ENCODE data around the gene OSBPL6. TPM values are rescaled to one million over a fixed set of nuclear protein-coding genes. Genes with fewer than 3 reads are reported as not detected.
"Not testable (repeated sequence)": the region's sequence is repeated elsewhere in the genome, so short reads cannot be mapped to it uniquely, and the experiment has no call there.

Gene OSBPL6
- total RNA-seq, 1 donor from 2014 or later, result 3.4 TPM

DNA sequence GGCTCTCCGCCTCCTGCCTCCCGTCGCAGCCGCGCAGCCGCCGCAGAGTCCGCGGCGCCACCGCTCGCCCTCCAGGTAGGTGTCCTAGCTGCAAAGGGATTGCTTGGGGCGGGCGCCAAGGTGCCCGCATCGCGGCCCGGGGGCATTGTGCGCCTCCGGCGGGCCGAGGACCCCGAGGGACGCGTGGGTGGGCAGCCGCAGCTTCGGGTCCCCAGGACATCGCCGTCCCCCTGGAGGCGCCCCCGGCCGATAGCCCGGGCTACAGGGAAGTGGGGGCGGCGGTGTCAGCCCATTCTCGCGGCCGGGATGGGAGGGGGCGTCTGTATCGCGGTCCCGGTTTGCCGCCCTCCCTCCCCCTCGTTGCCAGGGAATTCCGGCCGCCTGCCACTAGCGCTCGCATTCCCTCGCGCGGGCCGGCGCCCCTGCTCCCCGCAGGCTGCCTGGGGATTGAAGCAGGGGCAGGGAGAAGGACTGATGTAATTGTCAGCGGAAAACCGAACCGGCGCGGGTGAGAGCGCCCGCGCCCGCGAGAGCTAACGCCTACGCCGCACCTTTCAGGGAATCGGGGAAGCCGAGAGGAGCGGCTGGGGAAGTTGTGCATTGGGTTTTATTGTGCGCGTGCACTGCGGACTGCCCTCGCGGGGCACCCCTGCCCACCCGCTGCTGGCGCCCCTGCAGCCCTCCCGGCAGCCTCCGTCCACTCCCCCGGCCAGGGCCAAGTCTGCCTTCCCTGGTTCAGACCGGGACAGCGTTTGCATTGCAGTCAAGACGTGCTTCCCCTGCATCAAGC lies 483 bp downstream of the OSBPL6 start:
- ATAC-seq (peak; percentile 26), DNase-seq (ENCODE audit: missing footprints) (peak; percentile 70)
- intact Hi-C loops (cut with DNase I), result loop anchor here (2.0 to 5.0 kb wide), 3 partner anchors 42 to 78 kb away; no protein-coding TSS in a partner anchor

GRCh38 chr2:178195390-178196166 lies 1.3 kb downstream of the OSBPL6 start:
- DNase-seq (ENCODE audit: missing footprints), result no peak

DNA sequence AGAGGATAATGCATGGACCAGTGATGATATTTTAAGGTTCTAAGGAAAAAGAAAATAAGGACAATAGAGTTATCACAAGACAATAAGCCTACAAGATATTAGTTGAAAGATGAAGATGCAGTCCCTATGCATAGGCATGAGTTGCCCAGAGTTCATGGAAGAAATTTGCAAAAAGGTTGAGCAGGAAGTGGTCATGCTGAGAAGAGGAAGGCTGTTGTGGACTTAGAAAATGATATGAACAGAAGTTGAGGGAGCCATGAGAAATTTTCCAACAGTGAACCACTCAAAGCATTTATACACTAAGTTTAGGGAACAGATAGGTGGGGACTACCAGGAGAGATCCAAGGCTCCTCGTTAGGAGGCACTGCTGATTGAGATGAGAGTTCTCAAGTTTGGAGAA lies 3.5 kb downstream of the OSBPL6 start:
- ATAC-seq (no peak), DNase-seq (ENCODE audit: missing footprints) (no peak)
- intact Hi-C loops (cut with DNase I), result no loop called here

More at GRCh38 chr2:178195390-178196166, 1.3 kb downstream of the OSBPL6 start:
- no peak for ATAC-seq
- intact Hi-C loops (cut with DNase I), result loop anchor here (2.0 kb wide), 1 partner anchor 77 kb away; no protein-coding TSS in a partner anchor

GRCh38 chr2:178198441-178198840 lies 4.1 kb downstream of the OSBPL6 start:
- DNase-seq (ENCODE audit: missing footprints); ATAC-seq; intact Hi-C loops (cut with DNase I): not testable (repeated sequence)

GRCh38 chr2:178199334-178199733 lies 5.0 kb downstream of the OSBPL6 start:
- no peak for DNase-seq (ENCODE audit: missing footprints)
- intact Hi-C loops (cut with DNase I), result no loop called here
- ATAC-seq, result no peak

- no peak for DNase-seq (ENCODE audit: missing footprints)
- intact Hi-C loops (cut with DNase I), result no loop called here
- ATAC-seq, result no peak
These were observed 6.0 kb downstream of the OSBPL6 start for GRCh38 chr2:178200331-178200730.

GRCh38 chr2:178202927-178203326 lies 8.6 kb downstream of the OSBPL6 start:
- intact Hi-C loops (cut with DNase I), result no loop called here
- ATAC-seq (no peak), DNase-seq (ENCODE audit: missing footprints) (no peak)

DNA sequence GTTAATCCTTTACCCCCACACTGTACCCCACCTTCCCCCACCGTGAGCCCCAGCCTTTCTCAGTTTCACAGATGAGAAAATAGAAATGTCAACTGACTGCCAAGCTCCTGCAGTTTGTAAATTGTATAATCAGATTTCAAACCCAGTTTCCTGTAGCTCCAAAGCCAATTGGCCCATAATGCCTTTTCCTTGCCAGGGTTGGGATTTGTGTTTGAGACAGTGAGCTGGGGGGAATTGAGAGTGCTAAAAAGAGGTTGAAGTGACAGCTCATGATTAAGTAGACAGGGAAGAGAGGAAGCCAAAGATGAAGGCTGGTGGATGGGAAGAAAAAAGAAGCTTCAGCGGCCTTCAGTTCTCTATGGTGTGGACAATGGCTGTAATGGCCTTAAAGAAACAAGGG lies 10.7 kb downstream of the OSBPL6 start:
- DNase-seq (ENCODE audit: missing footprints), result no peak
- ATAC-seq, result no peak
- intact Hi-C loops (cut with DNase I), result no loop called here

DNA sequence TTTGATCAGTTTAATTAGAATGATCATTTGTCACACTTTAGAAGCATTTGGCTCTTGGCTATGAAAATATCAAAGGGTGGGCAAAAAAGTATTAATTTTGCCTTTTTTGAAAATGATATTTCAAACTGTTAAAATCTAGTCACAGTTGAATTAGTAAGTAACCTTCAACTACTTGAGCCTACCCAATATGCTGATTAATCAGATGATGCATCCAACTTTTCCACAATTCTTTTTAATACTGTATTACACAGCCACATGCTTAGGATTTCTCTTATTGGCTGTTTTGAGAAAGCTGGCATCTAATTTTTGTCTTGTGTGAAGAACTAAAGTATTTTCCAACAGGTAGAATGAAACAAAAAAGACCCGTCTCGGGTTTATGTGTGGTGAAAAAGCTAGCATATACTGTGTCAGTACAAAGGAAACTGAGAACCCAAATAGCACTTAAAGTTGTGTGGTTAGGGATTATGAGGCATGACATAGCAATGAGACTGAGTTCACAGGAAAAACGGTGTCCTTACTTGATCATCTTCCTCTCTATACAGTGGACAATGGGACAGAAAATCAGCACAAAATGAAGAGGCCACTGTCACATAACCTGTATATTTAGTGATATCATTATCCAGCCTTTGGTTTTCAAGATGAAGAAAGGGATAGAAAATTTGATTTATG lies 11.7 kb downstream of the OSBPL6 start:
- ATAC-seq, result no peak
- no peak for DNase-seq (ENCODE audit: missing footprints)
- intact Hi-C loops (cut with DNase I), result no loop called here

DNA sequence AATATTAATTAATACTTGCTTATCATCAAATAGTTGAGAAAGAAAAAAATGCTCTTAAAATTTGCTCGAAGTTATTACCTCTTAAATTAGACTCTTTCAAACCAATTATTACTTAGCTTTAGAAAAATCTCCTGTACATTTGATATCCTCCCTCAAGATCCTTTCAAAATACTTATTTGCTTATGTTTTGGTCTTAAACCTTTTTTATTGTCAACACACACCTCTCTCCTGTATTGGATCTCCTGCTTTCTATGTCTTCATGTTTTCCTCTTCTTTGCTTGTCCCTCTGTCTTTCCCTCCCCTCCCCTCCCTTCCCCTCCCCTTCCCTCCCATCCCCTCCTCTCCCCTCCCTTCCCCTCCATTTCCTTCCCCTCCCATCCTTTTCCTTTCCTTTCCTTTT lies 14.0 kb downstream of the OSBPL6 start:
- ATAC-seq, result no peak
- intact Hi-C loops (cut with DNase I), result no loop called here
- DNase-seq (ENCODE audit: missing footprints), result no peak

DNA sequence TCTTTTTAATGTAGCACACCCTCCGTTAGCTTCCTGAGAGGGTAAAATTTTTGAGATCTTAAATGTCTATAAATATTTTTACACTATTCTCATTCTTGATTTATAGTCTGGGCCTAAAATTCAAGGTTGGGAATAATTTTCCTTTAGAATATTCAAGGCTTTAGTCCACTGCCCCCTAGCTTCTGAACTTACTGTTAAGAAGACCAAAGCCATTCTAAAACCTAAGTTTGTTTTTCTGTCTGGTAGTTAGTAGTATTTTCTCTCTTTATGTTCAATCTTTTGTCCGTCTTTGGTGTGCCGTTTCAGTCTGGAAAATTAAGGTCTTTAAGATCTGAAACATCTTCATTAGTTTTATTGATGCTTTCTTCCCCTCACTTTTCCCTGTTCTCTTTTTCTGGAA lies 14.5 kb downstream of the OSBPL6 start:
- no peak for DNase-seq (ENCODE audit: missing footprints)
- intact Hi-C loops (cut with DNase I), result no loop called here
- no peak for ATAC-seq

DNA sequence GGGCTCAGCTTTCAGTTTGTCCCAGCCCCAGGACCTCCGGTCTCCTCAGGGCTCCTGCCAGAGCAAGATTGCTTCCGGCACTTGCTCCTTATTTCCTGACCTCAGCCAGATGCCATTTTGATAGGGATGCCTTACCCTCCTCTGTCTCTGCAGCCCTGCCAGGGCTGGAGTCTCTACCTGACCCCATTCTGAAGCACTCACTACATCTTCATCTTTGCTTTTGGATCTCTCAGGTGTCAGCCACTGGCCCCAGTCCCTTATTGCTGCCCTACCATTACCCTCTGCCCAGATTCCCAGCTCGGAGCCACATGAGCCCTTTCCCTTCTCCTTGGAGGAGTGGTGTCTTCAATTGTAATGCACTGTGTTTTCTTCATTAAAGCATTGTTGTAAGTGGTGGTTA lies 17.1 kb downstream of the OSBPL6 start:
- no peak for ATAC-seq

GRCh38 chr2:178211943-178212342 lies 17.6 kb downstream of the OSBPL6 start:
- intact Hi-C loops (cut with DNase I), result no loop called here
- no peak for DNase-seq (ENCODE audit: missing footprints)
- no peak for ATAC-seq

More for the DNA sequence above, 17.1 kb downstream of the OSBPL6 start:
- no peak for DNase-seq (ENCODE audit: missing footprints)
- intact Hi-C loops (cut with DNase I), result no loop called here

DNA sequence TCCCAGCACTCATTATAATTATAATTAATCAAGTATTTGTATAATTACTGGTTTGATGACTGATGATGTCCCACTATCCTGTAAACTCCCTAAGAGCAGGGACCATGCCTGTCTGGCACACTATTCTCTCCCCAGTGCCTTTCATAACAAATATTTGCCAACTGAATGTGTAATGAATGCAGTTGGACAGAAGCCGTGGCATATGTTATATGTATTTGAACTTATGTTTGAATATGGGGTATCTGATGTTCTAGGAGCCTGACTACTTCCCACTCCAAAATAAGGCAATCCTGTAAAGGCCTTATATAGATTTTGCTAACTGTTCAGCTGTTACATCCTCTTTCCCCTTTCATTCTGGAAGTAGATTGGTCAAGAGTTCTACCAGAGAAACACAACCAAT lies 19.7 kb downstream of the OSBPL6 start:
- ATAC-seq, result no peak
- intact Hi-C loops (cut with DNase I), result no loop called here
- DNase-seq (ENCODE audit: missing footprints), result no peak

GRCh38 chr2:178219247-178219646 lies 24.9 kb downstream of the OSBPL6 start:
- ATAC-seq, result no peak
- no peak for DNase-seq (ENCODE audit: missing footprints)

GRCh38 chr2:178220814-178221213 lies 26.5 kb downstream of the OSBPL6 start:
- ATAC-seq (no peak), DNase-seq (ENCODE audit: missing footprints) (no peak)
- intact Hi-C loops (cut with DNase I), result no loop called here

More at GRCh38 chr2:178219247-178219646, 24.9 kb downstream of the OSBPL6 start:
- intact Hi-C loops (cut with DNase I), result no loop called here

- intact Hi-C loops (cut with DNase I), result no loop called here
- ATAC-seq, result no peak
- DNase-seq (ENCODE audit: missing footprints), result no peak
These were observed 27.2 kb downstream of the OSBPL6 start for GRCh38 chr2:178221556-178221955.

GRCh38 chr2:178223806-178224205 lies 29.5 kb downstream of the OSBPL6 start:
- no peak for ATAC-seq
- intact Hi-C loops (cut with DNase I), result no loop called here
- no peak for DNase-seq (ENCODE audit: missing footprints)

- no peak for DNase-seq (ENCODE audit: missing footprints)
- intact Hi-C loops (cut with DNase I), result no loop called here
- no peak for ATAC-seq
These were observed 30.9 kb downstream of the OSBPL6 start for GRCh38 chr2:178225006-178225805.

Data from Right ventricle myocardium inferior (tissue), 1 donor.